Glutamatergic neuron (in vitro differentiated cells): ENCODE data around the gene SLC7A1. TPM values are rescaled to one million over a fixed set of nuclear protein-coding genes. Genes with fewer than 3 reads are reported as not detected.

ENCODE experiments used
- DNase-seq: peaks from one replicate; pipeline ENCODE4 v3.0.0; 2022
- H3K27ac Mint-ChIP-seq: one replicate; pipeline ENCODE4 v1.8.0; 2020; ENCODE audit warnings: mild to moderate bottlenecking, mixed read lengths, inconsistent platforms; ENCODE audit not compliant: unreplicated experiment
- H3K27me3 Mint-ChIP-seq: one replicate; pipeline ENCODE4 v1.8.0; 2020; ENCODE audit warnings: mild to moderate bottlenecking, moderate library complexity, mixed read lengths, inconsistent platforms; ENCODE audit not compliant: unreplicated experiment
- H3K36me3 Mint-ChIP-seq: one replicate; pipeline ENCODE4 v1.8.0; 2020; ENCODE audit warnings: mild to moderate bottlenecking, mixed read lengths, inconsistent platforms; ENCODE audit not compliant: unreplicated experiment
- H3K4me1 Mint-ChIP-seq: one replicate; pipeline ENCODE4 v1.8.0; 2020; ENCODE audit warnings: mild to moderate bottlenecking, low read depth, mixed read lengths, inconsistent platforms; ENCODE audit not compliant: unreplicated experiment
- H3K4me3 Mint-ChIP-seq: one replicate; pipeline ENCODE4 v1.8.0; 2020; ENCODE audit warnings: mild to moderate bottlenecking, mixed read lengths, inconsistent platforms; ENCODE audit not compliant: unreplicated experiment
- H3K9me3 Mint-ChIP-seq: one replicate; pipeline ENCODE4 v1.8.0; 2020; ENCODE audit warnings: mild to moderate bottlenecking, moderate library complexity, mixed read lengths, inconsistent platforms; ENCODE audit not compliant: unreplicated experiment
- CTCF ChIP-seq: fragments of 200-600 bp; sonication (generic); IDR thresholded peaks from one replicate; pipeline ENCODE4 v1.5.0; 2021; ENCODE audit not compliant: partially characterized antibody, unreplicated experiment
- total RNA-seq: library from RNA; stranded (reverse); fragmentation: NEBNext Ultra II Directional; extraction: Animal tissue kit (Norgen Biotek cat#: 25700); gene quantifications from one replicate; pipeline ENCODE4 v1.2.1, GENCODE V29; 2021; ENCODE audit not compliant: unreplicated experiment

The SLC7A1 gene
- total RNA-seq, 1 donor from 2014 or later: 89.8 TPM

- H3K4me1 Mint-ChIP-seq: peaks cover 28% of the 10 kb centered on the region
- H3K4me3 Mint-ChIP-seq: no peak overlapping the region
- H3K27me3 Mint-ChIP-seq: peaks cover 1% of the 10 kb centered on the region
- TF ChIP-seq CTCF: no peak
- peaks cover 1% of the 10 kb centered on the region for H3K9me3 Mint-ChIP-seq
- H3K36me3 Mint-ChIP-seq: no peaks in the 10 kb centered on the region
- no peak overlapping the region for H3K27ac Mint-ChIP-seq
- DNase-seq: no peak
Measured at GRCh38 chr13:29503041-29503837, 92.2 kb downstream of the SLC7A1 start.

GRCh38 chr13:29502391-29503008, 93.0 kb downstream of the SLC7A1 start:
- no peak for DNase-seq
- H3K4me3 Mint-ChIP-seq: no peak overlapping the region
- no peaks in the 10 kb centered on the region for H3K36me3 Mint-ChIP-seq
- TF ChIP-seq CTCF: no peak
- peaks cover 24% of the 10 kb centered on the region for H3K4me1 Mint-ChIP-seq
- no peak overlapping the region for H3K27ac Mint-ChIP-seq
- peaks cover 2% of the 10 kb centered on the region for H3K9me3 Mint-ChIP-seq
- peaks cover 2% of the 10 kb centered on the region for H3K27me3 Mint-ChIP-seq

- Mint-ChIP-seq H3K36me3 (no peaks in the 10 kb centered on the region), H3K4me1 (peaks cover 24% of the 10 kb centered on the region), H3K27ac (no peak overlapping the region), H3K9me3 (peaks cover 9% of the 10 kb centered on the region), H3K4me3 (no peak overlapping the region), H3K27me3 (peaks cover 11% of the 10 kb centered on the region)
- TF ChIP-seq CTCF: no peak
- DNase-seq: no peak
Measured at GRCh38 chr13:29501674-29502073, 93.8 kb downstream of the SLC7A1 start.

- Mint-ChIP-seq H3K9me3 (peaks cover 13% of the 10 kb centered on the region), H3K27ac (no peak overlapping the region), H3K36me3 (no peaks in the 10 kb centered on the region), H3K4me3 (no peak overlapping the region), H3K4me1 (peaks cover 33% of the 10 kb centered on the region), H3K27me3 (peaks cover 14% of the 10 kb centered on the region)
- no peak for TF ChIP-seq CTCF
- no peak for DNase-seq
Measured at GRCh38 chr13:29500386-29500785, 95.1 kb downstream of the SLC7A1 start.
